Fibroblast of lung (primary cell): ENCODE data around the gene SPIB. TPM values are rescaled to one million over a fixed set of nuclear protein-coding genes. Genes with fewer than 3 reads are reported as not detected.
A peak's percentile ranks its signal among the peaks of the same experiment; 100 is the strongest.

Source experiments
- DNase-seq, 2 donors: peaks; one replicate each; pipeline versions ENCODE4 v3.0.0 to v3.0.0-alpha.2; 2010; ENCODE audit warnings: low read depth in 2 of 2
- H2AFZ ChIP-seq: 2 replicates; pipeline ENCODE4 v1.5.1; 2012; ENCODE audit warnings: low read length, control low read depth, inconsistent platforms
- H3K27ac ChIP-seq: 2 replicates; pipeline ENCODE4 v1.5.1; 2011; ENCODE audit warnings: low read length, control low read depth; ENCODE audit not compliant: insufficient read depth
- H3K27me3 ChIP-seq: 2 replicates; pipeline ENCODE4 v1.5.1; 2011; ENCODE audit warnings: mild to moderate bottlenecking, low read length; ENCODE audit not compliant: control insufficient read depth, insufficient read depth
- H3K36me3 ChIP-seq: 2 replicates; pipeline ENCODE4 v1.5.1; 2011; ENCODE audit warnings: low read length; ENCODE audit not compliant: control insufficient read depth, insufficient read depth
- H3K4me1 ChIP-seq: 2 replicates; pipeline ENCODE4 v1.5.1; 2011; ENCODE audit warnings: low read length; ENCODE audit not compliant: control insufficient read depth, insufficient read depth; ENCODE audit errors: extremely low read depth
- H3K4me2 ChIP-seq: 2 replicates; pipeline ENCODE4 v1.5.1; 2011; ENCODE audit warnings: low read length, control low read depth; ENCODE audit not compliant: insufficient read depth; ENCODE audit errors: extremely low read depth
- H3K4me3 ChIP-seq, 4 experiments: fragments of 200-600 bp in 1 of 4; sonication (generic) in 1 of 4; replicated peaks in 1 of 4; 2 replicates each; pipeline ENCODE4 v1.5.1; 2011 to 2016; ENCODE audit warnings: low read length in 4 of 4, low read depth in 3 of 4, mild to moderate bottlenecking in 3 of 4, control low read depth in 2 of 4, inconsistent platforms in 1 of 4, mixed read lengths in 1 of 4; ENCODE audit not compliant: insufficient read depth in 1 of 4; ENCODE audit errors: control extremely low read depth in 1 of 4
- H3K79me2 ChIP-seq: 2 replicates; pipeline ENCODE4 v1.5.1; 2012; ENCODE audit warnings: mild to moderate bottlenecking, low read length, inconsistent platforms; ENCODE audit not compliant: control insufficient read depth, insufficient read depth
- H3K9ac ChIP-seq: 2 replicates; pipeline ENCODE4 v1.5.1; 2011; ENCODE audit warnings: mild to moderate bottlenecking, low read length, control low read depth; ENCODE audit not compliant: insufficient read depth
- H3K9me3 ChIP-seq: 2 replicates; pipeline ENCODE4 v1.5.1; 2012; ENCODE audit warnings: low read depth, low read length; ENCODE audit not compliant: control insufficient read depth, insufficient read depth
- H4K20me1 ChIP-seq: 2 replicates; pipeline ENCODE4 v1.5.1; 2011; ENCODE audit warnings: low read length; ENCODE audit not compliant: control insufficient read depth, insufficient read depth; ENCODE audit errors: extremely low read depth
- EZH2 ChIP-seq: IDR thresholded peaks from 2 replicates; pipeline ENCODE4 v1.5.1; 2012; ENCODE audit warnings: low read length, control low read depth, mild to moderate bottlenecking; ENCODE audit errors: missing control alignments
- polyA plus RNA-seq, 2 donors: library from polyadenylated mRNA; depleted of rRNA in 1 of 2; stranded (reverse) in 1 of 2; unstranded in 1 of 2; fragments of >200 nt; gene quantifications; 2 replicates each; pipeline ENCODE4 v1.2.1, GENCODE V29; 2011 to 2012; ENCODE audit warnings: missing spikeins in 1 of 2
- total RNA-seq: library from RNA; depleted of rRNA; stranded (reverse); fragments of >200 nt; gene quantifications from 2 replicates; pipeline ENCODE4 v1.2.1, GENCODE V29; 2014
- TF ChIP-seq, protein P1 (sequence below), 2 donors: IDR thresholded peaks in 1 of 2; conservative IDR thresholded peaks in 1 of 2; 1 replicate in 1 of 2; 2 replicates in 1 of 2; pipeline ENCODE4 v1.5.1; 2011 to 2012; ENCODE audit warnings: low read length in 2 of 2, control low read depth in 1 of 2, inconsistent platforms in 1 of 2, low read depth in 1 of 2, mild to moderate bottlenecking in 1 of 2

The SPIB gene
- total and polyA plus RNA-seq, 2 donors (not counting 1 experiment from before 2014, with no cell fraction given) = not detected

DNA sequence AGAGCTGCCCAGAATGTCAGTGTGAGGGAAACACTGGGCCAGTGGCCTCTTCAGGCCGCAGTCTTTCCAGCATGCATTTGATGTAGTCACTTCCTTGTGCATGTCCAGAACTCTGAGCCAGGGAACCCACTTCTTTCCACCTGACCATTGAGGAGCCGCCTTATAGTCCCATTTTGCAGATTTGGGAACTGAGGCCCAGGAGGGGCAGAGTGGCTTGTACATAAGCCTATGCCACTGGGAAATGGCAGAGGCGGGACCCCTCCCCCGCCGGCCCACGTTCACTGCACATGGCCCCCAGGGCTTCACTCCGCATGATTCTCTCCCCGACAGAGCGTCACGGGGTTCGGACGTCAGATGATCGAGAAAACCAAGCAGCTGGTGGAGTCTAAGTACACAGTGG is 5.6 kb upstream of the SPIB start:
- H4K20me1 ChIP-seq = no peaks in the 10 kb centered on the region
- H2AFZ ChIP-seq = no peak overlapping the region
- no peak for DNase-seq
- H3K9me3 ChIP-seq = no peaks in the 10 kb centered on the region
- no peak for TF ChIP-seq EZH2
- TF ChIP-seq, protein P1, sequence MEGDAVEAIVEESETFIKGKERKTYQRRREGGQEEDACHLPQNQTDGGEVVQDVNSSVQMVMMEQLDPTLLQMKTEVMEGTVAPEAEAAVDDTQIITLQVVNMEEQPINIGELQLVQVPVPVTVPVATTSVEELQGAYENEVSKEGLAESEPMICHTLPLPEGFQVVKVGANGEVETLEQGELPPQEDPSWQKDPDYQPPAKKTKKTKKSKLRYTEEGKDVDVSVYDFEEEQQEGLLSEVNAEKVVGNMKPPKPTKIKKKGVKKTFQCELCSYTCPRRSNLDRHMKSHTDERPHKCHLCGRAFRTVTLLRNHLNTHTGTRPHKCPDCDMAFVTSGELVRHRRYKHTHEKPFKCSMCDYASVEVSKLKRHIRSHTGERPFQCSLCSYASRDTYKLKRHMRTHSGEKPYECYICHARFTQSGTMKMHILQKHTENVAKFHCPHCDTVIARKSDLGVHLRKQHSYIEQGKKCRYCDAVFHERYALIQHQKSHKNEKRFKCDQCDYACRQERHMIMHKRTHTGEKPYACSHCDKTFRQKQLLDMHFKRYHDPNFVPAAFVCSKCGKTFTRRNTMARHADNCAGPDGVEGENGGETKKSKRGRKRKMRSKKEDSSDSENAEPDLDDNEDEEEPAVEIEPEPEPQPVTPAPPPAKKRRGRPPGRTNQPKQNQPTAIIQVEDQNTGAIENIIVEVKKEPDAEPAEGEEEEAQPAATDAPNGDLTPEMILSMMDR (conservative IDR thresholded peaks at IDR 0.05 in 1 of 2, IDR thresholded peaks at IDR 0.05 in 1 of 2; ENCODE audit: low read depth in 1 of 2, low read length in 2 of 2) = no peak
- H3K36me3 ChIP-seq = no peaks in the 10 kb centered on the region
- no peaks in the 10 kb centered on the region for H3K27me3 ChIP-seq
- no peak overlapping the region for H3K4me3 ChIP-seq
- H3K79me2 ChIP-seq = no peaks in the 10 kb centered on the region
- no peak overlapping the region for H3K9ac ChIP-seq
- H3K4me1 ChIP-seq = no peaks in the 10 kb centered on the region
- H3K4me2 ChIP-seq = no peak overlapping the region
- H3K27ac ChIP-seq = no peak overlapping the region

DNA sequence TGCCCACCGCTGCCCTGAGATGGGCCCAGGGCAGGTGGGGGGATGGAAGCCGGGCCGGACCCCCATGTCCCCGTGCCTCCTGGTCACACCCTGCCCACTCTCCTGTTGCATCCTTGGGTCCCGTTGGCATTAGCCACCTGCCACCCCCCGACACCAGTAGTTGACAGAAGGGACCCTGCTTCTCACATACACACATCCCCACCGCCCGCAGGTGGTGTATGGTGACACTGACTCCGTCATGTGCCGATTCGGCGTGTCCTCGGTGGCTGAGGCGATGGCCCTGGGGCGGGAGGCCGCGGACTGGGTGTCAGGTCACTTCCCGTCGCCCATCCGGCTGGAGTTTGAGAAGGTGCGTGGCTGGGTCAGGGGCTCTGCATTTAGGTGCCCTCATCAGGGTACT is 5.2 kb upstream of the SPIB start:
- DNase-seq = no peak
- Histone ChIP-seq H4K20me1 (no peaks in the 10 kb centered on the region), H3K79me2 (no peaks in the 10 kb centered on the region), H3K9ac (no peak overlapping the region), H3K9me3 (no peaks in the 10 kb centered on the region), H2AFZ (no peak overlapping the region), H3K4me2 (no peak overlapping the region), H3K4me3 (no peak overlapping the region), H3K27ac (no peak overlapping the region), H3K27me3 (no peaks in the 10 kb centered on the region), H3K4me1 (no peaks in the 10 kb centered on the region), H3K36me3 (no peaks in the 10 kb centered on the region)
- TF ChIP-seq EZH2 = no peak
- TF ChIP-seq, protein P1 (conservative IDR thresholded peaks at IDR 0.05 in 1 of 2, IDR thresholded peaks at IDR 0.05 in 1 of 2; ENCODE audit: low read depth in 1 of 2, low read length in 2 of 2) = no peak

DNA sequence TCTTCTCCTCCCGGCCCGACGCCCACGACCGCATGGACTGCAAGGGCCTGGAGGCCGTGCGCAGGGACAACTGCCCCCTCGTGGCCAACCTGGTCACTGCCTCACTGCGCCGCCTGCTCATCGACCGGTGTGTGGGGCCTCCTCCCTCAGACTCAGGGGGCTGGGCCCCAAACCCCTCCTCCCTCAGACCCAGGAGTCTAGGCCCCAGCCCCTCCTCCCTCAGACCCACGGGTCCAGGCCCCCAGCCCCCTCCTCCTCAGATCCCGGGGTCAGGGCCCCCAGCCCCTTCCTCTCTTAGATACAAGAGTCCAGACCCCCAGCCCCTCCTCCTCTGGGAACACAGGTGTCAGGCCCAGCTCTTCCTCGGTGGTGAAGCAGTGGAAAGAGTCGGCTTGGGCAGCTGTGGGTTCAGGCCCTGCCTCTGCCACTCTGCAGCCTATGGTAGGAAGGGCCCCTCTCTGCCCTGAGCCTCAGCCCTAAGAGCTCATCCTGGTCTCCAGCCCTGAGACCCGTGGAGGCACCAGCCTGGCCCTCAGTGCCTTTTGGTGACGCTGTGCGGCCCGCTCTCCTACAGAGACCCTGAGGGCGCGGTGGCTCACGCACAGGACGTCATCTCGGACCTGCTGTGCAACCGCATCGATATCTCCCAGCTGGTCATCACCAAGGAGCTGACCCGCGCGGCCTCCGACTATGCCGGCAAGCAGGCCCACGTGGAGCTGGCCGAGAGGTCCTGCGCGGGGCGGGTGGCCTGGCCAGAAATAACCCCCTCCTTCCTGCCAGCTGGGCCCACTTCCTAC is 3.7 kb upstream of the SPIB start:
- no peak overlapping the region for H3K9ac ChIP-seq
- H3K4me1 ChIP-seq = no peaks in the 10 kb centered on the region
- H3K27ac ChIP-seq = no peak overlapping the region
- H3K4me2 ChIP-seq = no peak overlapping the region
- H3K27me3 ChIP-seq = peaks cover 4% of the 10 kb centered on the region
- H3K4me3 ChIP-seq = no peak overlapping the region
- TF ChIP-seq EZH2 = no peak
- TF ChIP-seq, protein P1 (conservative IDR thresholded peaks at IDR 0.05 in 1 of 2, IDR thresholded peaks at IDR 0.05 in 1 of 2; ENCODE audit: low read depth in 1 of 2, low read length in 2 of 2) = peak; percentile 73 to 84
- no peaks in the 10 kb centered on the region for H4K20me1 ChIP-seq
- no peaks in the 10 kb centered on the region for H3K9me3 ChIP-seq
- H3K79me2 ChIP-seq = no peaks in the 10 kb centered on the region
- no peak overlapping the region for H2AFZ ChIP-seq
- no peaks in the 10 kb centered on the region for H3K36me3 ChIP-seq
- DNase-seq = peak; percentile 39 to 55
